ENCODE measurements around the gene ITK.
A peak's percentile ranks its signal among the peaks of the same experiment; 100 is the strongest.

ITK gene

GRCh38 chr5:157290156-157290980, 109.7 kb downstream of the ITK start:
- Histone ChIP-seq H3K23ac (ENCODE audit: low read length) (no peak overlapping the region), H3K56ac (ENCODE audit: low read length) (no peak overlapping the region), H3K79me1 (ENCODE audit: low read length) (no peaks in the 10 kb centered on the region), H3K4ac (ENCODE audit: low read depth, low read length) (no peak overlapping the region), H2BK15ac (replicated peaks; ENCODE audit: low read depth) (no peak overlapping the region), H3K4me3 (ENCODE audit: low read length) (no peak overlapping the region), H3K79me2 (ENCODE audit: control insufficient read depth, insufficient read depth, low read length) (no peaks in the 10 kb centered on the region), H3K27ac (ENCODE audit: low read depth, low read length) (no peak overlapping the region), H3K18ac (ENCODE audit: low read length) (no peak overlapping the region), H3K9ac (ENCODE audit: low read length) (no peak overlapping the region), H3K27me3 (ENCODE audit: insufficient read depth, low read length, poor library complexity) (no peaks in the 10 kb centered on the region), H3K4me1 (ENCODE audit: control insufficient read depth, low read depth, low read length) (no peaks in the 10 kb centered on the region), H3K4me2 (ENCODE audit: low read length) (no peak overlapping the region), H2AK5ac (ENCODE audit: low read length) (no peak overlapping the region), H4K5ac (ENCODE audit: low read length) (no peak overlapping the region), H3K36me3 (ENCODE audit: control insufficient read depth, insufficient read depth, low read length) (no peaks in the 10 kb centered on the region), H4K8ac (ENCODE audit: low read depth, low read length) (no peak overlapping the region), H2BK5ac (ENCODE audit: low read length) (no peak overlapping the region), H2BK120ac (ENCODE audit: low read depth, low read length) (no peak overlapping the region)
- DNase-seq: peak; percentile 72
- no CpG with 5 or more reads among the region's 6 CpGs for WGBS (ENCODE audit: extremely low coverage, insufficient coverage, low lambda C conversion rate)

- Histone ChIP-seq H3K4ac (ENCODE audit: low read depth, low read length) (no peak overlapping the region), H3K27me3 (ENCODE audit: insufficient read depth, low read length, poor library complexity) (no peaks in the 10 kb centered on the region), H3K4me3 (ENCODE audit: low read length) (no peak overlapping the region), H2BK15ac (replicated peaks; ENCODE audit: low read depth) (no peak overlapping the region), H3K4me2 (ENCODE audit: low read length) (no peak overlapping the region), H4K8ac (ENCODE audit: low read depth, low read length) (no peak overlapping the region), H2AK5ac (ENCODE audit: low read length) (no peak overlapping the region), H3K79me2 (ENCODE audit: control insufficient read depth, insufficient read depth, low read length) (no peaks in the 10 kb centered on the region), H3K4me1 (ENCODE audit: control insufficient read depth, low read depth, low read length) (no peaks in the 10 kb centered on the region), H3K9ac (ENCODE audit: low read length) (no peak overlapping the region), H4K5ac (ENCODE audit: low read length) (no peak overlapping the region), H3K23ac (ENCODE audit: low read length) (no peak overlapping the region), H3K56ac (ENCODE audit: low read length) (no peak overlapping the region), H3K36me3 (ENCODE audit: control insufficient read depth, insufficient read depth, low read length) (no peaks in the 10 kb centered on the region), H2BK120ac (ENCODE audit: low read depth, low read length) (no peak overlapping the region), H3K18ac (ENCODE audit: low read length) (no peak overlapping the region), H2BK5ac (ENCODE audit: low read length) (no peak overlapping the region), H3K79me1 (ENCODE audit: low read length) (no peaks in the 10 kb centered on the region), H3K27ac (ENCODE audit: low read depth, low read length) (no peak overlapping the region)
- WGBS (ENCODE audit: extremely low coverage, insufficient coverage, low lambda C conversion rate): no CpG with 5 or more reads among the region's 10 CpGs
- no peak for DNase-seq
These were observed 110.5 kb downstream of the ITK start for GRCh38 chr5:157290981-157291711.

GRCh38 chr5:157292599-157292998, 112.0 kb downstream of the ITK start:
- Histone ChIP-seq H3K79me1 (ENCODE audit: low read length) (no peaks in the 10 kb centered on the region), H2BK15ac (replicated peaks; ENCODE audit: low read depth) (no peak overlapping the region), H2BK120ac (ENCODE audit: low read depth, low read length) (no peak overlapping the region), H3K4me2 (ENCODE audit: low read length) (no peak overlapping the region), H3K4ac (ENCODE audit: low read depth, low read length) (no peak overlapping the region), H3K18ac (ENCODE audit: low read length) (no peak overlapping the region), H4K8ac (ENCODE audit: low read depth, low read length) (no peak overlapping the region), H3K27me3 (ENCODE audit: insufficient read depth, low read length, poor library complexity) (no peaks in the 10 kb centered on the region), H3K79me2 (ENCODE audit: control insufficient read depth, insufficient read depth, low read length) (no peaks in the 10 kb centered on the region), H3K36me3 (ENCODE audit: control insufficient read depth, insufficient read depth, low read length) (no peaks in the 10 kb centered on the region), H3K56ac (ENCODE audit: low read length) (no peak overlapping the region), H3K9ac (ENCODE audit: low read length) (no peak overlapping the region), H3K23ac (ENCODE audit: low read length) (no peak overlapping the region), H3K27ac (ENCODE audit: low read depth, low read length) (no peak overlapping the region), H3K4me3 (ENCODE audit: low read length) (no peak overlapping the region), H4K5ac (ENCODE audit: low read length) (no peak overlapping the region), H2AK5ac (ENCODE audit: low read length) (no peak overlapping the region), H2BK5ac (ENCODE audit: low read length) (no peak overlapping the region), H3K4me1 (ENCODE audit: control insufficient read depth, low read depth, low read length) (no peaks in the 10 kb centered on the region)
- DNase-seq: no peak
- WGBS (ENCODE audit: extremely low coverage, insufficient coverage, low lambda C conversion rate): no CpG with 5 or more reads among the region's 3 CpGs

GRCh38 chr5:157294407-157295091, 113.9 kb downstream of the ITK start:
- Histone ChIP-seq H3K27me3 (ENCODE audit: insufficient read depth, low read length, poor library complexity) (no peaks in the 10 kb centered on the region), H4K8ac (ENCODE audit: low read depth, low read length) (no peak overlapping the region), H3K79me1 (ENCODE audit: low read length) (no peaks in the 10 kb centered on the region), H3K56ac (ENCODE audit: low read length) (no peak overlapping the region), H3K18ac (ENCODE audit: low read length) (no peak overlapping the region), H3K27ac (ENCODE audit: low read depth, low read length) (no peak overlapping the region), H2BK120ac (ENCODE audit: low read depth, low read length) (no peak overlapping the region), H4K5ac (ENCODE audit: low read length) (no peak overlapping the region), H2BK15ac (replicated peaks; ENCODE audit: low read depth) (no peak overlapping the region), H3K23ac (ENCODE audit: low read length) (no peak overlapping the region), H3K36me3 (ENCODE audit: control insufficient read depth, insufficient read depth, low read length) (no peaks in the 10 kb centered on the region), H3K79me2 (ENCODE audit: control insufficient read depth, insufficient read depth, low read length) (no peaks in the 10 kb centered on the region), H3K9ac (ENCODE audit: low read length) (no peak overlapping the region), H2BK5ac (ENCODE audit: low read length) (no peak overlapping the region), H3K4me2 (ENCODE audit: low read length) (no peak overlapping the region), H3K4ac (ENCODE audit: low read depth, low read length) (no peak overlapping the region), H3K4me1 (ENCODE audit: control insufficient read depth, low read depth, low read length) (no peaks in the 10 kb centered on the region), H2AK5ac (ENCODE audit: low read length) (no peak overlapping the region), H3K4me3 (ENCODE audit: low read length) (no peak overlapping the region)
- WGBS (ENCODE audit: extremely low coverage, insufficient coverage, low lambda C conversion rate): no CpG with 5 or more reads among the region's 7 CpGs
- DNase-seq: peak; percentile 46

GRCh38 chr5:157295247-157295646, 114.6 kb downstream of the ITK start:
- no peak overlapping the region for H4K5ac ChIP-seq (ENCODE audit: low read length)
- no CpG with 5 or more reads among the region's 1 CpG for WGBS (ENCODE audit: extremely low coverage, insufficient coverage, low lambda C conversion rate)
- no peak overlapping the region for H4K8ac ChIP-seq (ENCODE audit: low read depth, low read length)
- no peak overlapping the region for H3K18ac ChIP-seq (ENCODE audit: low read length)
- H3K4me2 ChIP-seq (ENCODE audit: low read length): no peak overlapping the region
- no peak overlapping the region for H2BK15ac ChIP-seq (replicated peaks; ENCODE audit: low read depth)
- no peaks in the 10 kb centered on the region for H3K36me3 ChIP-seq (ENCODE audit: control insufficient read depth, insufficient read depth, low read length)
- H3K4me1 ChIP-seq (ENCODE audit: control insufficient read depth, low read depth, low read length): no peaks in the 10 kb centered on the region
- no peak overlapping the region for H3K56ac ChIP-seq (ENCODE audit: low read length)
- H2AK5ac ChIP-seq (ENCODE audit: low read length): no peak overlapping the region
- H3K4ac ChIP-seq (ENCODE audit: low read depth, low read length): no peak overlapping the region
- H3K79me1 ChIP-seq (ENCODE audit: low read length): no peaks in the 10 kb centered on the region
- H3K23ac ChIP-seq (ENCODE audit: low read length): no peak overlapping the region
- H2BK5ac ChIP-seq (ENCODE audit: low read length): no peak overlapping the region
- H3K9ac ChIP-seq (ENCODE audit: low read length): no peak overlapping the region
- no peaks in the 10 kb centered on the region for H3K79me2 ChIP-seq (ENCODE audit: control insufficient read depth, insufficient read depth, low read length)
- H3K4me3 ChIP-seq (ENCODE audit: low read length): no peak overlapping the region
- H3K27me3 ChIP-seq (ENCODE audit: insufficient read depth, low read length, poor library complexity): no peaks in the 10 kb centered on the region
- H2BK120ac ChIP-seq (ENCODE audit: low read depth, low read length): no peak overlapping the region
- DNase-seq: no peak
- H3K27ac ChIP-seq (ENCODE audit: low read depth, low read length): no peak overlapping the region

Data from mesendoderm (in vitro differentiated cells).